CD14-positive monocyte (primary cell): ENCODE results near the gene PDGFA. TPM values are rescaled to one million over a fixed set of nuclear protein-coding genes. Genes with fewer than 3 reads are reported as not detected.
A peak's percentile ranks its signal among the peaks of the same experiment; 100 is the strongest.

ENCODE experiments used
- DNase-seq, 3 donors: peaks; one replicate each; pipeline ENCODE4 v3.0.0-alpha.2; 2011 to 2022
- H2AFZ ChIP-seq: 2 replicates; pipeline ENCODE4 v1.6.0; 2012; ENCODE audit warnings: mild to moderate bottlenecking, low read depth, low read length, inconsistent platforms; ENCODE audit not compliant: insufficient read depth, poor library complexity, severe bottlenecking
- H3K27ac ChIP-seq, 2 donors: 1 replicate in 1 of 2; 2 replicates in 1 of 2; pipeline ENCODE4 v1.5.1; 2012 to 2013; ENCODE audit warnings: low read length in 2 of 2, control low read depth in 1 of 2, inconsistent platforms in 1 of 2, low read depth in 1 of 2, mild to moderate bottlenecking in 1 of 2
- H3K27me3 ChIP-seq, 2 donors: one replicate each; pipeline versions ENCODE4 v1.6.0 to v1.6.1; 2011 to 2013; ENCODE audit warnings: low read length in 2 of 2; ENCODE audit not compliant: control insufficient read depth in 2 of 2, insufficient read depth in 2 of 2
- H3K36me3 ChIP-seq, 2 donors: replicated peaks in 1 of 2; 1 replicate in 1 of 2; 2 replicates in 1 of 2; pipeline versions ENCODE4 v1.5.1 to v1.6.1; 2012 to 2013; ENCODE audit warnings: low read length in 2 of 2, control low read depth in 1 of 2, inconsistent platforms in 1 of 2, mild to moderate bottlenecking in 1 of 2; ENCODE audit not compliant: insufficient read depth in 2 of 2, control insufficient read depth in 1 of 2
- H3K4me1 ChIP-seq, 2 donors: 1 replicate in 1 of 2; 2 replicates in 1 of 2; pipeline versions ENCODE4 v1.5.1 to v1.6.1; 2012 to 2013; ENCODE audit warnings: low read length in 2 of 2, control low read depth in 1 of 2, inconsistent platforms in 1 of 2, mild to moderate bottlenecking in 1 of 2, moderate library complexity in 1 of 2; ENCODE audit not compliant: insufficient read depth in 2 of 2, control insufficient read depth in 1 of 2
- H3K4me2 ChIP-seq: replicated peaks from 2 replicates; pipeline ENCODE3; 2012; ENCODE audit warnings: low read length, moderate library complexity, mild to moderate bottlenecking; ENCODE audit not compliant: poor library complexity, severe bottlenecking; ENCODE audit errors: extremely low read depth
- H3K4me3 ChIP-seq, 3 experiments: fragments of 200-600 bp in 1 of 3; sonication (generic) in 1 of 3; replicated peaks in 1 of 3; 1 replicate in 2 of 3; 2 replicates in 1 of 3; pipeline ENCODE4 v1.5.1; 2011 to 2013; ENCODE audit warnings: low read length in 3 of 3, mild to moderate bottlenecking in 3 of 3, control low read depth in 2 of 3, low read depth in 2 of 3, inconsistent platforms in 1 of 3, moderate library complexity in 1 of 3
- H3K79me2 ChIP-seq: 2 replicates; pipeline ENCODE4 v1.6.0; 2012; ENCODE audit warnings: mild to moderate bottlenecking, control low read depth, inconsistent platforms, low read length, moderate library complexity; ENCODE audit not compliant: insufficient read depth
- H3K9ac ChIP-seq: 2 replicates; pipeline ENCODE4 v1.6.0; 2017; ENCODE audit warnings: low read length, mild to moderate bottlenecking; ENCODE audit not compliant: insufficient read depth, poor library complexity, severe bottlenecking
- H3K9me3 ChIP-seq, 2 donors: replicated peaks in 1 of 2; 1 replicate in 1 of 2; 2 replicates in 1 of 2; pipeline versions ENCODE4 v1.5.1 to v1.6.1; 2012 to 2013; ENCODE audit warnings: low read length in 2 of 2, control low read depth in 1 of 2; ENCODE audit not compliant: control insufficient read depth in 1 of 2, insufficient read depth in 1 of 2
- H4K20me1 ChIP-seq: 2 replicates; pipeline ENCODE4 v1.6.0; 2012; ENCODE audit warnings: mild to moderate bottlenecking, low read length, control low read depth, moderate library complexity; ENCODE audit not compliant: insufficient read depth
- H3K27ac Mint-ChIP-seq, 7 donors: one replicate each; pipeline ENCODE4 v1.8.0; 2020; ENCODE audit warnings: mild to moderate bottlenecking in 7 of 7, mixed read lengths in 7 of 7, moderate library complexity in 6 of 7, inconsistent platforms in 2 of 7
- H3K27me3 Mint-ChIP-seq, 3 donors: one replicate each; pipeline ENCODE4 v1.8.0; 2021 to 2022; ENCODE audit warnings: low read depth in 3 of 3, mild to moderate bottlenecking in 3 of 3, mixed read lengths in 3 of 3, moderate library complexity in 3 of 3, inconsistent platforms in 1 of 3
- H3K36me3 Mint-ChIP-seq, 2 donors: one replicate each; pipeline ENCODE4 v1.8.0; 2020; ENCODE audit warnings: mixed read lengths in 2 of 2, inconsistent platforms in 1 of 2, mild to moderate bottlenecking in 1 of 2
- H3K4me1 Mint-ChIP-seq: one replicate; pipeline ENCODE4 v1.8.0; 2020; ENCODE audit warnings: mild to moderate bottlenecking, mixed read lengths
- H3K4me3 Mint-ChIP-seq, 2 donors: one replicate each; pipeline ENCODE4 v1.8.0; 2020; ENCODE audit warnings: mild to moderate bottlenecking in 2 of 2, mixed read lengths in 2 of 2, moderate library complexity in 1 of 2
- H3K9me3 Mint-ChIP-seq, 7 donors: one replicate each; pipeline ENCODE4 v1.8.0; 2020 to 2022; ENCODE audit warnings: mixed read lengths in 7 of 7, mild to moderate bottlenecking in 6 of 7, moderate library complexity in 6 of 7, inconsistent platforms in 2 of 7
- CTCF ChIP-seq: fragments of 200-600 bp; IDR thresholded peaks from one replicate; pipeline ENCODE4 v1.8.0; 2022; ENCODE audit warnings: antibody characterized with exemption, mild to moderate bottlenecking
- WGBS: methylation state at CpG from one replicate; pipeline ENCODE4 v1.1.5; 2013; ENCODE audit warnings: missing lambda C conversion rate; ENCODE audit not compliant: insufficient coverage; 5-methylcytosine and 5-hydroxymethylcytosine counted together
- intact Hi-C, 2 donors: fragments of 100-400 bp; cut with micrococcal nuclease; formaldehyde crosslinking; loops; one replicate each; pipeline versions ENCODE4 v1.15.0 to v1.15.1; 2023
- polyA plus RNA-seq, 3 donors: library from polyadenylated mRNA; depleted of rRNA in 1 of 3; unstranded in 2 of 3; stranded (reverse) in 1 of 3; fragments of 300-500 nt in 2 of 3; fragments of >200 nt in 1 of 3; fragmentation: Illumina TruSeq in 2 of 3; gene quantifications; 1 replicate in 2 of 3; 2 replicates in 1 of 3; pipeline ENCODE4 v1.2.3, GENCODE V29; 2012 to 2021

The PDGFA gene
- polyA plus RNA-seq, 3 donors = 0.29 TPM; not detected in 2

GRCh38 chr7:545470-545869 lies 25.8 kb upstream of the PDGFA start:
- Histone ChIP-seq H3K4me3 (no peak overlapping the region), H3K27me3 (no peaks in the 10 kb centered on the region), H3K27ac (no peak overlapping the region), H3K79me2 (no peaks in the 10 kb centered on the region), H2AFZ (no peak overlapping the region), H4K20me1 (no peaks in the 10 kb centered on the region), H3K9ac (no peak overlapping the region), H3K9me3 (no peaks in the 10 kb centered on the region), H3K4me2 (no peak overlapping the region), H3K4me1 (no peaks in the 10 kb centered on the region), H3K36me3 (no peaks in the 10 kb centered on the region)
- peaks cover 1 to 14% (median 5%) of the 10 kb centered on the region in 7 donors for H3K9me3 Mint-ChIP-seq
- peaks cover 2 to 3% (median 2%) of the 10 kb centered on the region in 3 donors for H3K27me3 Mint-ChIP-seq
- intact Hi-C loops = no loop called here
- H3K27ac Mint-ChIP-seq = no peak overlapping the region
- no peak for DNase-seq
- TF ChIP-seq CTCF = no peak
- H3K4me3 Mint-ChIP-seq = no peak overlapping the region
- no peaks in the 10 kb centered on the region for H3K4me1 Mint-ChIP-seq
- WGBS = 89% methylated on average over 10 of the region's 16 CpGs
- no peaks in the 10 kb centered on the region for H3K36me3 Mint-ChIP-seq

- H3K27ac ChIP-seq = no peak overlapping the region
- no peaks in the 10 kb centered on the region for H3K27me3 ChIP-seq
- Mint-ChIP-seq H3K4me1 (no peaks in the 10 kb centered on the region), H3K4me3 (no peak overlapping the region), H3K27ac (peak overlapping the region in 1 of 7 donors; percentile 20), H3K9me3 (peaks cover 0 to 14% (median 5%) of the 10 kb centered on the region in 7 donors), H3K36me3 (no peaks in the 10 kb centered on the region), H3K27me3 (peaks cover 2 to 3% (median 2%) of the 10 kb centered on the region in 3 donors)
- WGBS = 99% methylated on average over 7 of the region's 18 CpGs
- no peaks in the 10 kb centered on the region for H3K79me2 ChIP-seq
- no peaks in the 10 kb centered on the region for H4K20me1 ChIP-seq
- H3K4me2 ChIP-seq = no peak overlapping the region
- H3K4me1 ChIP-seq = no peaks in the 10 kb centered on the region
- H3K36me3 ChIP-seq = no peaks in the 10 kb centered on the region
- no peak for TF ChIP-seq CTCF
- no peaks in the 10 kb centered on the region for H3K9me3 ChIP-seq
- no peak overlapping the region for H3K9ac ChIP-seq
- intact Hi-C loops = no loop called here
- no peak overlapping the region for H2AFZ ChIP-seq
- no peak overlapping the region for H3K4me3 ChIP-seq
- DNase-seq = no peak
These were observed 24.9 kb upstream of the PDGFA start for GRCh38 chr7:544338-545221.
